ENCODE measurements around the gene P3H4. TPM values are rescaled to one million over a fixed set of nuclear protein-coding genes. Genes with fewer than 3 reads are reported as not detected.

P3H4 gene
- total and polyA plus RNA-seq, 2 of the 4 experiments (the other 2 are of a cell fraction), result 21.5 to 66.7 TPM

DNA sequence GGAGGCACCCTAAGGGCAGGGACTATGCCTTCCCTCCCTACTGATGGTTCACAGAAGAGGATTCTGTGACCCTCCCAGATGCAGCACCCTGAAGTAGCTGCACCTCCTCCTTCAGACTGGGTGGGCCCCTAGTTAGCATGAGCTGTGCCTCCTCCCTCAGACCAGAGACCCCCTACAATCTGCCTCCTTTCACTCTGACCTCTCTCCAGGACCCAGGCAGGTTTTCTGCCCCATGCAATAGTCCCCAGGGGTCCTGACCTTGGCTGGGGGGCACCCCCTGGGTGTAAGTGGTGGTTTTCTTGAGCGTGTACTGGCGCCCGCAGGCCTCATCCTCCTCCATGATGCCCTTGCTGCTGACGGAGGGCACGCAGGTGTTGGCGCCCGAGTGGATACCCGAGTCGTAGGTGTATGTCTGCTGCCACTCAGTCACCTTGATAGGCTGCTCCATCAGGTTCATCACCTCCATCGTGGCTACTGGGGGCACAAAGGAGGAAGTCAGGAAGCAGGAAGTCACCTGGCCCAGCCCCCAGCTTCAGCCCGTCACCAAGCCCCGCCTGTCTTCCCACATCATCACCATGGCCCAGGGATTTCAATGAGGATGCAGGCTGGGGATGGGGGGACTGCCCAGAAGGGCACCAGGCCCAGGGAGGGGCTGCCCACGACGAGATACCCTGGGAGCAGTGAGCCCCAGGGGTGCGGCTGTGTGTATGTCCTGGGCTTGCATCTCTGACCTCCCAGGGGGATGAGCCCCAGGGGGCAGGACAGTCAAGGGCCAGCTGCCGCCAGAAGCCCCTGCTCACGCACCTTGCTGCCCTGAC is 40.2 kb downstream of the P3H4 start:
- H3K56ac ChIP-seq (ENCODE audit: extremely low read depth, insufficient read depth, low read length), result no peak overlapping the region
- H2AK5ac ChIP-seq (ENCODE audit: low read depth, low read length), result peak overlapping the region; percentile 64
- no peak overlapping the region for H2BK20ac ChIP-seq (ENCODE audit: low read depth, low read length)
- POLR2A ChIA-PET (ENCODE audit: unreplicated experiment), result no interaction called here
- H3K9me3 ChIP-seq (ENCODE audit: control insufficient read depth, insufficient read depth, low read length), result no peaks in the 10 kb centered on the region
- TF ChIP-seq NFE2L2 (IDR thresholded peaks at IDR 0.05; ENCODE audit: low read depth, low read length), result no peak
- H2AFZ ChIP-seq (replicated peaks; ENCODE audit: low read length, poor library complexity), result no peak overlapping the region
- peaks cover 14 to 42% of the 10 kb centered on the region in 2 experiments; a peak in 3 of 4 replicates for H3K79me1 ChIP-seq (ENCODE audit: low read depth in 1 of 2, low read length in 2 of 2)
- H3K4me2 ChIP-seq (ENCODE audit: low read depth, low read length), result no peak overlapping the region
- DNase-seq, result no peak
- no peak overlapping the region for H4K5ac ChIP-seq (ENCODE audit: low read depth, low read length)
- H4K20me1 ChIP-seq (ENCODE audit: insufficient read depth, low read length), result peaks cover 16% of the 10 kb centered on the region; the same call in 1 of the 2 replicates
- no peak overlapping the region for H4K91ac ChIP-seq (ENCODE audit: insufficient read depth, low read depth, low read length)
- H3K9ac ChIP-seq (ENCODE audit: low read depth, low read length), result no peak overlapping the region
- H3K4me1 ChIP-seq (ENCODE audit: control insufficient read depth, insufficient read depth, low read length), result peaks cover 15% of the 10 kb centered on the region
- 88% methylated on average over 9 of the region's 17 CpGs; no CpG with 5 or more reads in 1 of the 2 experiments for WGBS, 2 experiments (ENCODE audit: extremely low coverage in 2 of 2, insufficient read length in 1 of 2)
- BruUV-seq (replicated peaks), result no TSS peak
- H2BK15ac ChIP-seq (ENCODE audit: low read depth, low read length), result no peak overlapping the region
- H3K18ac ChIP-seq (ENCODE audit: low read depth, low read length), result no peak overlapping the region
- no peak overlapping the region for H4K8ac ChIP-seq (ENCODE audit: low read depth in 2 of 2, low read length in 2 of 2)
- H3K4ac ChIP-seq (ENCODE audit: low read depth, low read length), result no peak overlapping the region
- dilution Hi-C loops (cut with HindIII; ENCODE audit: low sequenced_read_pairs, unreplicated experiment) (no loop called here), intact Hi-C loops (cut with micrococcal nuclease) (no loop called here), in situ Hi-C loops (cut with MboI; ENCODE audit: low sequenced_read_pairs) (no loop called here)
- no peak overlapping the region for H3K4me3 ChIP-seq (ENCODE audit: insufficient read depth, low read depth, low read length)
- H3K36me3 ChIP-seq (ENCODE audit: control insufficient read depth, insufficient read depth, low read length), result peaks cover 58% of the 10 kb centered on the region
- CTCF ChIA-PET, result no interaction called here
- no peak overlapping the region for H3K14ac ChIP-seq (replicated peaks; ENCODE audit: low read depth, low read length)
- no peak overlapping the region for H2BK120ac ChIP-seq (ENCODE audit: low read depth, low read length)
- no peak overlapping the region for H3K27ac ChIP-seq (ENCODE audit: insufficient read depth, low read length)
- no peak for ATAC-seq (ENCODE audit: low read depth)
- H3K23ac ChIP-seq (ENCODE audit: low read depth, low read length), result no peak overlapping the region
- H2BK5ac ChIP-seq (ENCODE audit: low read depth, low read length, poor library complexity, severe bottlenecking), result no peak overlapping the region
- H2AK9ac ChIP-seq (replicated peaks; ENCODE audit: low read depth, low read length, poor library complexity), result peak overlapping the region; percentile 37
- peaks cover 16% of the 10 kb centered on the region for H3K9me1 ChIP-seq (ENCODE audit: insufficient read depth, low read length)
- H3K27me3 ChIP-seq (ENCODE audit: control insufficient read depth, insufficient read depth, low read length), result no peaks in the 10 kb centered on the region

Data from IMR-90 (cell line).